Stomach (tissue), 9 donors: ENCODE measurements around the gene MAD2L2. TPM values are rescaled to one million over a fixed set of nuclear protein-coding genes. Genes with fewer than 3 reads are reported as not detected.
A peak's percentile ranks its signal among the peaks of the same experiment; 100 is the strongest.

Source experiments
- DNase-seq, 2 donors: peaks; one replicate each; pipeline versions ENCODE4 v3.0.0 to v3.0.0-alpha.2; 2013 to 2019
- H3K27ac ChIP-seq, 5 donors: fragments of 200-600 bp in 4 of 5; sonication (generic) in 4 of 5; one replicate each; pipeline ENCODE4 v1.5.1; 2013 to 2019; ENCODE audit warnings: mild to moderate bottlenecking in 1 of 5, moderate library complexity in 1 of 5
- H3K27me3 ChIP-seq, 3 donors: fragments of 200-600 bp; sonication (generic); one replicate each; pipeline ENCODE4 v1.5.1; 2017 to 2019; ENCODE audit warnings: mixed run types in 1 of 3
- H3K36me3 ChIP-seq, 4 donors: fragments of 200-600 bp; sonication (generic); 1 replicate in 3 of 4; 2 replicates in 1 of 4; pipeline ENCODE4 v1.5.1; 2016 to 2019
- H3K4me1 ChIP-seq, 4 donors: fragments of 200-600 bp; sonication (generic); one replicate each; pipeline ENCODE4 v1.5.1; 2016 to 2019
- H3K4me3 ChIP-seq, 4 donors: fragments of 200-600 bp; sonication (generic) in 3 of 4; one replicate each; pipeline ENCODE4 v1.5.1; 2016 to 2019; ENCODE audit warnings: mild to moderate bottlenecking in 1 of 4
- H3K9me3 ChIP-seq, 4 donors: fragments of 200-600 bp; sonication (generic); one replicate each; pipeline ENCODE4 v1.5.1; 2016 to 2019
- EP300 ChIP-seq: sonication (generic); formaldehyde crosslinking; IDR thresholded peaks from one replicate; pipeline ENCODE4 v1.6.1; 2017; ENCODE audit warnings: antibody characterized with exemption
- POLR2A ChIP-seq, 4 donors: fragments of 450-650 bp; IDR thresholded peaks; one replicate each; pipeline ENCODE4 v1.6.1; 2016; ENCODE audit warnings: antibody characterized with exemption in 4 of 4, control low read depth in 2 of 4, mild to moderate bottlenecking in 1 of 4, moderate library complexity in 1 of 4
- POLR2AphosphoS5 ChIP-seq, 3 donors: sonication (generic); formaldehyde crosslinking; IDR thresholded peaks; one replicate each; pipeline ENCODE4 v1.6.1; 2016; ENCODE audit warnings: antibody characterized with exemption in 3 of 3
- WGBS, 5 donors: extraction: QIAGEN DNeasy Blood & Tissue Kit in 3 of 5; methylation state at CpG; one replicate each; pipeline versions ENCODE4 v1.1.5 to v1.1.7; 2013 to 2018; 5-methylcytosine and 5-hydroxymethylcytosine counted together
- intact Hi-C: fragments of 100-400 bp; cut with DNase I; formaldehyde crosslinking; loops from one replicate; pipeline ENCODE4 v1.15.1; 2023; ENCODE audit warnings: low total_unique reads
- polyA plus RNA-seq, 3 donors: library from polyadenylated mRNA; stranded (reverse); fragments of 200-250 nt; gene quantifications; one replicate each; pipeline ENCODE4 v1.2.3, GENCODE V29; 2013
- total RNA-seq, 5 donors: library from RNA; depleted of rRNA; stranded (reverse); fragments of >200 nt; gene quantifications; one replicate each; pipeline versions ENCODE4 v1.1.0 to v1.2.3, GENCODE V29; 2014 to 2016
- TF ChIP-seq, protein P1 (sequence below), 7 experiments: fragments of 450-650 bp in 4 of 7; fragments of 200-600 bp in 3 of 7; sonication (generic) in 3 of 7; IDR thresholded peaks; one replicate each; pipeline ENCODE4 v1.5.1; 2016 to 2019; ENCODE audit warnings: antibody characterized with exemption in 7 of 7, control low read depth in 2 of 7, mild to moderate bottlenecking in 1 of 7
- donor health status: healthy with polysubstance abuse.
- donor health status: Bipolar disorder and iron deficiency.
- donor health status: healthy.

Gene MAD2L2
- total and polyA plus RNA-seq, 8 donors: 7.2 to 54.4 (median 21.6) TPM

DNA sequence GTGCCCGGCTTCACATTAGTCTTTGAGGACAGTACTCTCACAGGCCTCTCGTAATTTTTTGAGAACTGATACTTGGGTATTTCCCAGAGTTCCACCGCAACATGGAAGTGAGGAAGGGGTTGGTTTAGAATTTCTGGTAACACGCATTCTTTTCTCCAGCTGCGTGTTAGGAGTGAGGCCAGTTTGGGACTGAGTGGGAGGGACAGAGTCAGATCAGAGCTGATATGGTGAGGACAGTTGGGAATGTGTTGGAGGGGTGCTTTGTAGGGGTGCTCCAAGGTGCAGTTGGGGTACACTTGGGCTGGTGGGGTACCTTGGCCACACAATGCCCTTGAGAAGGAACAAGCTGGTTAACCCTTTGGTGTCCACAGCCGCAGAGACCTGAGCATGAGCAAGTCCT is 10.2 kb downstream of the MAD2L2 start:
- Histone ChIP-seq H3K4me1 (peaks cover 5 to 32% (median 17%) of the 10 kb centered on the region in 4 donors), H3K36me3 (peaks cover 20 to 68% (median 61%) of the 10 kb centered on the region in 4 donors), H3K4me3 (no peak overlapping the region), H3K27ac (peak overlapping the region in 2 of 5 donors; percentile 55 to 74), H3K27me3 (no peaks in the 10 kb centered on the region), H3K9me3 (no peaks in the 10 kb centered on the region)
- TF ChIP-seq EP300 (no peak), POLR2A (IDR thresholded peaks at IDR 0.05) (no peak), POLR2AphosphoS5 (IDR thresholded peaks at IDR 0.05) (no peak)
- TF ChIP-seq, protein P1, sequence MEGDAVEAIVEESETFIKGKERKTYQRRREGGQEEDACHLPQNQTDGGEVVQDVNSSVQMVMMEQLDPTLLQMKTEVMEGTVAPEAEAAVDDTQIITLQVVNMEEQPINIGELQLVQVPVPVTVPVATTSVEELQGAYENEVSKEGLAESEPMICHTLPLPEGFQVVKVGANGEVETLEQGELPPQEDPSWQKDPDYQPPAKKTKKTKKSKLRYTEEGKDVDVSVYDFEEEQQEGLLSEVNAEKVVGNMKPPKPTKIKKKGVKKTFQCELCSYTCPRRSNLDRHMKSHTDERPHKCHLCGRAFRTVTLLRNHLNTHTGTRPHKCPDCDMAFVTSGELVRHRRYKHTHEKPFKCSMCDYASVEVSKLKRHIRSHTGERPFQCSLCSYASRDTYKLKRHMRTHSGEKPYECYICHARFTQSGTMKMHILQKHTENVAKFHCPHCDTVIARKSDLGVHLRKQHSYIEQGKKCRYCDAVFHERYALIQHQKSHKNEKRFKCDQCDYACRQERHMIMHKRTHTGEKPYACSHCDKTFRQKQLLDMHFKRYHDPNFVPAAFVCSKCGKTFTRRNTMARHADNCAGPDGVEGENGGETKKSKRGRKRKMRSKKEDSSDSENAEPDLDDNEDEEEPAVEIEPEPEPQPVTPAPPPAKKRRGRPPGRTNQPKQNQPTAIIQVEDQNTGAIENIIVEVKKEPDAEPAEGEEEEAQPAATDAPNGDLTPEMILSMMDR (IDR thresholded peaks at IDR 0.05): no peak
- intact Hi-C loops: no loop called here
- WGBS, 5 donors: 73 to 80% (median 77%) methylated on average over 6 of the region's 6 CpGs
- DNase-seq: no peak

DNA sequence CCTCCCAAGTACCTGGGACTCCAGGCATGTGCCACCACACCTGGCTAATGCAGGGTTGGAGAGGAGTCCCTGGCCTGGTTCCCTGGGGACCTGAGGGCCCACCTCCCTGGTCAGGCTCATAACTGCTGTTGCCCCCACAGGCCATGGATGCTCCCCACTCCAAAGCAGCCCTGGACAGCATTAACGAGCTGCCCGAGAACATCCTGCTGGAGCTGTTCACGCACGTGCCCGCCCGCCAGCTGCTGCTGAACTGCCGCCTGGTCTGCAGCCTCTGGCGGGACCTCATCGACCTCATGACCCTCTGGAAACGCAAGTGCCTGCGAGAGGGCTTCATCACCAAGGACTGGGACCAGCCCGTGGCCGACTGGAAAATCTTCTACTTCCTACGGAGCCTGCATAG is 12.4 kb downstream of the MAD2L2 start:
- H3K4me3 ChIP-seq: no peak overlapping the region
- H3K4me1 ChIP-seq: peaks cover 5 to 36% (median 29%) of the 10 kb centered on the region in 4 donors
- H3K36me3 ChIP-seq: peaks cover 12 to 46% (median 38%) of the 10 kb centered on the region in 4 donors
- intact Hi-C loops: no loop called here
- TF ChIP-seq POLR2AphosphoS5 (IDR thresholded peaks at IDR 0.05) (no peak), EP300 (no peak)
- TF ChIP-seq, protein P1 (IDR thresholded peaks at IDR 0.05): no peak
- no peaks in the 10 kb centered on the region for H3K9me3 ChIP-seq
- 88 to 93% (median 90%) methylated on average over 13 to 14 of the region's 14 CpGs for WGBS, 5 donors
- DNase-seq: no peak
- no peaks in the 10 kb centered on the region for H3K27me3 ChIP-seq
- no peak overlapping the region for H3K27ac ChIP-seq

DNA sequence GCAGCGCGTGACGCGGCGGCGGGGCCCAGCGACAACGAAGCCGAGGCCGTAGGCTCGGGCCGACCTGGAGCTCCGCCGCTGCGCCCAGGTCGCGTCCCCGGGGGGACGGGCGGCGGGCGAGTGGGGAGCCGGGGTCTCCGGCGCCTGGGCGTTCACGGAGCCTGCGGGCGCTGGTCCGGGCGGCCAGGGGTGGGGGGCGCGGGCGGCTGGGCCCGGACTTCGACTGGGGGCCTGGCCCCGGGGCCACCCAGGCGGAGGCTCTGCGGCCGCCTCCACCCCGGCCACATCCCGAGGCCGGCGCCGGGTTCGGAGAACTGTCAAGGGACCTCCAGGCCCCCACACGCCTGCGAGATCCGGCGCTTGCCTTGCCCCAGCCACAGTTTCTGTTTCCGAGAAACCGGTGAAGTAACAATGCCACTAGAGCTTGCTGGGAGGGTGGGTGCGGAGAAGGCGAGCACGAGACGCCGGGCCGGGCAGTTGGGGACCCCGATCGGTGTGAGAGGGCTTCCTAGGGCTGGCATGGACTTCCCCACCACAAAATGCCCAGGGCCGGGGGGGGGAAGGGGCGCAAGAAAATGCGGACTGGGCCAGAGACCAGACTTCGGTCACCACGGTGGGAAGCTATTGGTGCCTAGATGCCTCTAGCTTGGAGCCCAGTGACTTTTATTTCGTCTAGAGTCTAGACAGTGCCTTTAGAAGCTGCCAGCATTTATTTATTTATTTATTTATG is 16.4 kb downstream of the MAD2L2 start:
- Histone ChIP-seq H3K9me3 (no peaks in the 10 kb centered on the region), H3K36me3 (peaks cover 0 to 36% (median 21%) of the 10 kb centered on the region in 4 donors), H3K27me3 (no peaks in the 10 kb centered on the region), H3K4me3 (peak overlapping the region; percentile 64 to 85 (median 72)), H3K27ac (peak overlapping the region; percentile 79 to 93 (median 88)), H3K4me1 (peaks cover 0 to 20% (median 16%) of the 10 kb centered on the region in 4 donors)
- DNase-seq: peak; percentile 46 to 77
- intact Hi-C loops: loop anchor here (5.0 kb wide), 1 partner anchor 53 kb away; no protein-coding TSS in a partner anchor
- 0 to 2% (median 1%) methylated on average over 28 to 63 of the region's 66 CpGs for WGBS, 5 donors
- no peak for TF ChIP-seq EP300
- no peak for TF ChIP-seq POLR2A (IDR thresholded peaks at IDR 0.05)
- no peak for TF ChIP-seq POLR2AphosphoS5 (IDR thresholded peaks at IDR 0.05)
- TF ChIP-seq, protein P1 (IDR thresholded peaks at IDR 0.05): no peak

DNA sequence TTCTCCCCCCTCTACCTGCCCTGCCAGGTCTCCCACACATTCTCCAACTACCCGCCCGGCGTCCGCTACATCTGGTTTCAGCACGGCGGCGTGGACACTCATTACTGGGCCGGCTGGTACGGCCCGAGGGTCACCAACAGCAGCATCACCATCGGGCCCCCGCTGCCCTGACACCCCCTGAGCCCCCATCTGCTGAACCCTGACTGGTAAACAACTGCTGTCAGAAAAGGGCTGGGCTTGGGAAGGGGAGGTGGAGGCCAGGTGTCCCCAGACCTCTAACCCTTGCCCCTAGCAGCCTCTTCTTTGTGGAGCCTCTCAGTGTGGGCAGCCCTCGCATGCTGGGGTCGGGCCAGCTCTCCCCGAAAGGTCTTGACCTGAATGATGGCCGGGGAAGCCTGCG is 19.8 kb downstream of the MAD2L2 start:
- TF ChIP-seq POLR2AphosphoS5 (IDR thresholded peaks at IDR 0.05) (no peak), EP300 (no peak), POLR2A (IDR thresholded peaks at IDR 0.05) (no peak)
- TF ChIP-seq, protein P1 (IDR thresholded peaks at IDR 0.05): no peak
- Histone ChIP-seq H3K36me3 (peaks cover 0 to 45% (median 27%) of the 10 kb centered on the region in 4 donors), H3K9me3 (no peaks in the 10 kb centered on the region), H3K27ac (no peak overlapping the region), H3K4me3 (no peak overlapping the region), H3K4me1 (peaks cover 0 to 22% (median 14%) of the 10 kb centered on the region in 4 donors), H3K27me3 (no peaks in the 10 kb centered on the region)
- 88 to 94% (median 89%) methylated on average over 17 of the region's 17 CpGs for WGBS, 5 donors
- DNase-seq: no peak
- intact Hi-C loops: loop anchor here (5.0 kb wide), 1 partner anchor 56 kb away; no protein-coding TSS in a partner anchor
